A549 (cell line): ENCODE data around the gene ABLIM1. TPM values are rescaled to one million over a fixed set of nuclear protein-coding genes. Genes with fewer than 3 reads are reported as not detected.
A peak's percentile ranks its signal among the peaks of the same experiment; 100 is the strongest.

Source experiments
- ATAC-seq, 2 experiments: fragments of 200-7000 bp in 1 of 2; fragments of >200 bp in 1 of 2; cut with Nextera tagmentation in 1 of 2; cut with Tn5 transposase in 1 of 2; 3 replicates each; pipeline versions ENCODE4 v1.8.0 to v1.9.1; 2018 to 2020; ENCODE audit warnings: mild to moderate bottlenecking in 1 of 2, moderate library complexity in 1 of 2
- CTCF ChIA-PET: fragments of 300-600 bp; sonication (Branson Sonifier 250); formaldehyde crosslinking; extraction: SDS; loops from one replicate; lab custom pipeline; 2021; ENCODE audit warnings: antibody characterized with exemption, inconsistent platforms; lab: Yijun Ruan, JAX
- POLR2A ChIA-PET: fragments of 350-600 bp; formaldehyde crosslinking; extraction: SDS; loops from one replicate; lab custom pipeline; 2021; ENCODE audit warnings: antibody characterized with exemption, inconsistent platforms; lab: Yijun Ruan, JAX
- DNase-seq, 2 experiments: peaks; one replicate each; pipeline versions ENCODE4 v3.0.0 to v3.0.0-alpha.2; 2011 to 2016; ENCODE audit warnings: low read depth in 1 of 2, low spot score in 1 of 2
- FAIRE-seq: peaks from 2 replicates; lab custom pipeline; 2011; peaks lifted over from hg19 to GRCh38; lab: Jason Lieb, UNC
- H3K27ac ChIP-seq, 2 experiments: fragments of >200 bp; sonication (Bioruptor Twin); formaldehyde crosslinking; 3 replicates each; pipeline ENCODE4 v1.5.1; 2016 to 2017
- H3K4me1 ChIP-seq: fragments of >200 bp; sonication (Bioruptor Twin); formaldehyde crosslinking; 3 replicates; pipeline ENCODE4 v1.6.1; 2016
- H3K4me2 ChIP-seq: fragments of >200 bp; sonication (Bioruptor Twin); formaldehyde crosslinking; 3 replicates; pipeline ENCODE4 v1.6.1; 2016
- H3K4me3 ChIP-seq: fragments of >200 bp; sonication (Bioruptor Twin); formaldehyde crosslinking; 3 replicates; pipeline ENCODE4 v1.5.1; 2016
- H3K9me3 ChIP-seq: fragments of >200 bp; sonication (Bioruptor Twin); formaldehyde crosslinking; 3 replicates; pipeline ENCODE4 v1.6.1; 2016
- CBX2 ChIP-seq: fragments of 200-600 bp; sonication (generic); IDR thresholded peaks from 2 replicates; pipeline ENCODE4 v1.6.1; 2016; ENCODE audit warnings: low read depth, mild to moderate bottlenecking, borderline replicate concordance
- CEBPB ChIP-seq, 2 experiments: fragments of >200 bp in 1 of 2; sonication (Bioruptor Twin) in 1 of 2; formaldehyde crosslinking in 1 of 2; IDR thresholded peaks; 2 replicates each; pipeline ENCODE4 v1.6.1; 2012 to 2016
- ESRRA ChIP-seq: fragments of 150-350 bp; IDR thresholded peaks from 2 replicates; pipeline ENCODE4 v1.6.1; 2014; ENCODE audit warnings: mild to moderate bottlenecking, low read length, borderline replicate concordance
- FOSB ChIP-seq: fragments of 250-450 bp; sonication (Bioruptor Pico); IDR thresholded peaks from 2 replicates; pipeline ENCODE4 v1.5.0; 2020; ENCODE audit warnings: mild to moderate bottlenecking, moderate library complexity
- FOSL2 ChIP-seq, 2 experiments: fragments of 450-650 bp in 1 of 2; fragments of >200 bp in 1 of 2; sonication (Bioruptor Twin) in 1 of 2; formaldehyde crosslinking; IDR thresholded peaks; 2 replicates each; pipeline versions ENCODE4 v1.5.0 to v1.6.1; 2016 to 2020; ENCODE audit warnings: mild to moderate bottlenecking in 1 of 2, moderate library complexity in 1 of 2
- MAZ ChIP-seq: fragments of 150-350 bp; IDR thresholded peaks from 2 replicates; pipeline ENCODE4 v1.6.1; 2014; ENCODE audit warnings: antibody characterized with exemption, low read depth, low read length, borderline replicate concordance
- NR3C1 ChIP-seq: fragments of >200 bp; sonication (Bioruptor Twin); formaldehyde crosslinking; IDR thresholded peaks from 3 replicates; pipeline ENCODE4 v1.6.1; 2017
- PHF8 ChIP-seq: fragments of 200-600 bp; sonication (generic); IDR thresholded peaks from 2 replicates; pipeline ENCODE4 v1.6.1; 2016; ENCODE audit warnings: low read depth, mild to moderate bottlenecking, antibody characterized with exemption, moderate library complexity, borderline replicate concordance
- RCOR1 ChIP-seq: fragments of 150-350 bp; IDR thresholded peaks from 2 replicates; pipeline ENCODE4 v1.6.1; 2014; ENCODE audit warnings: antibody characterized with exemption, low read length, low read depth
- RFX5 ChIP-seq: fragments of 450-650 bp; IDR thresholded peaks from 2 replicates; pipeline ENCODE4 v1.7.1; 2014; ENCODE audit warnings: antibody characterized with exemption, mild to moderate bottlenecking, moderate library complexity
- TFCP2L1 ChIP-seq: fragments of 250-450 bp; sonication (Bioruptor Pico); IDR thresholded peaks from 2 replicates; pipeline ENCODE4 v1.5.0; 2021; ENCODE audit warnings: mild to moderate bottlenecking
- TP53 ChIP-seq: fragments of 250-450 bp; sonication (Bioruptor Pico); IDR thresholded peaks from 2 replicates; pipeline ENCODE4 v1.5.0; 2021; ENCODE audit warnings: mild to moderate bottlenecking, moderate library complexity
- WGBS: methylation state at CpG from one replicate; pipeline ENCODE4 v1.1.6; 2017; ENCODE audit errors: missing lambda C conversion rate; 5-methylcytosine and 5-hydroxymethylcytosine counted together
- polyA plus RNA-seq, 4 experiments: library from polyadenylated mRNA; depleted of rRNA in 3 of 4; stranded (reverse); fragments of >200 nt; fragmentation: RNase III in 1 of 4; extraction: RNeasy Plus Mini Kit Qiagen cat#74134 plus additional on column Dnase treatment in 1 of 4; gene quantifications; 2 replicates in 3 of 4; 3 replicates in 1 of 4; pipeline ENCODE4 v1.2.3, GENCODE V29; 2011 to 2017
- TF ChIP-seq, protein P1 (sequence below): IDR thresholded peaks from 2 replicates; pipeline ENCODE4 v1.6.1; 2012; ENCODE audit warnings: low read depth, borderline replicate concordance
- TF ChIP-seq, protein P2 (sequence below): fragments of >200 bp; sonication (Bioruptor Twin); formaldehyde crosslinking; IDR thresholded peaks from 3 replicates; pipeline ENCODE4 v1.5.1; 2016
- TF ChIP-seq, protein P3 (sequence below): fragments of >200 bp; sonication (Bioruptor Twin); formaldehyde crosslinking; IDR thresholded peaks from 3 replicates; pipeline ENCODE4 v1.6.1; 2016
- TF ChIP-seq, protein P4 (sequence below): fragments of 150-350 bp; IDR thresholded peaks from 2 replicates; pipeline ENCODE4 v1.6.1; 2014; ENCODE audit warnings: low read depth, mild to moderate bottlenecking, low read length

Gene ABLIM1
- polyA plus RNA-seq, 2 of the 4 experiments (the other 2 are of a cell fraction): 21.4 to 70.2 TPM

DNA sequence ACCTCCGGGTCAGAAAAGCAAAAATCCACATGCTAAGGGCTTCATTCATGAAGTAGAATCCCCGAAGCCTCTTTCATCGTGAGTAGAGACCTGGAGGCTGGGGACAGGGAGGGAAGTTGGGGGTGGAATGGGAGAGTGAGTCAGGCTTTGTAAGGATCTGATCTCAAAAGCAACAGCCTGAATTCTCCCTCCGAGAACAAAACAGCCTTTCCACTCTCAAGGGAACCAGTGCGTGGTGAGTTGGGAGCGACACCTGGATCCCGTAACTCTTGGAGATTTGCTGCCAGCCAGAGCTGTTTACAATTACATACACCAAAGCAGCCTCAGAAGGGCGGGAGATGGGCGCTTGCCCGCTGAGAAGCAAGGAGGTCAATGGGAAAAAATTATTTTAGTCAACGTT, 264.6 kb downstream of the ABLIM1 start:
- POLR2A ChIA-PET: no interaction called here
- H3K27ac ChIP-seq: peak overlapping the region in 1 of 2 experiments; percentile 34; a peak in 1 of 6 replicates

DNA sequence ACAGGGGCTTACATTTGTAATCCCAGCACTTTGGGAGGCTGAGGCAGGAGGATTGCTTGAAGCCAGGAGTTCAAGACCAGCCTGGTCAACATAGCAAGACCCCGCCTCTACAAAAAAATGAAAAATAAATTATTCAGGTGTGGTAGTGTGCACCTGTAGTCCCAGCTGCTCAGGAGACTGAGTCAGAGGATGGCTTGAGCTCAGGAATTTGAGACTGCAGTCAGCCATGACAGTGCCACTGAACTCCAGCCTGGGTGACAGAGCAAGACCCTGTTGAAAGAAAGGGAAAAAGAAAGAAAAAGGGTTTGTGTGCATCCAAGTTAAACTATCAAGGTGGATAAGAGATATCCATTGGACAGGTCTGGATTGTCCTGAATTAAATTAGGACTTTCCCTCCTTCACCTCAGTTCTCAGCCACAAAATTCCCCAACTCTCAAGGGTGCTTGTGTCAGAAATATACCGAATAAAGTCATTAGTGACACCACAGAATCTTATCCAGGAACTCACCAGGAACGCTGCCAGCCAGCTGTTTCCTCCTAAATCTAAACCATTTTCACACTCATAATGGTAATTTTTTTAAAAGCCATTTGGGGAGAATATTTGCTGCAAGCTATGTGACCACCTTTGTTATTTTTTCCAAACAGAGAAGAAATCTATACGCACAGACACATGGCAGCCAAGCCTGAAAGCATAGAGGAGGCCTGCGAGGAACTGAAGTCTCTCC, 265.8 kb downstream of the ABLIM1 start:
- H3K4me1 ChIP-seq: peaks cover 51% of the 10 kb centered on the region
- 93% methylated on average over 5 of the region's 5 CpGs for WGBS
- ATAC-seq: no peak
- TF ChIP-seq ESRRA (no peak), RCOR1 (no peak), RFX5 (no peak), MAZ (no peak), PHF8 (no peak)
- TF ChIP-seq, protein P1, sequence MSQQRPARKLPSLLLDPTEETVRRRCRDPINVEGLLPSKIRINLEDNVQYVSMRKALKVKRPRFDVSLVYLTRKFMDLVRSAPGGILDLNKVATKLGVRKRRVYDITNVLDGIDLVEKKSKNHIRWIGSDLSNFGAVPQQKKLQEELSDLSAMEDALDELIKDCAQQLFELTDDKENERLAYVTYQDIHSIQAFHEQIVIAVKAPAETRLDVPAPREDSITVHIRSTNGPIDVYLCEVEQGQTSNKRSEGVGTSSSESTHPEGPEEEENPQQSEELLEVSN: no peak
- TF ChIP-seq, protein P2, sequence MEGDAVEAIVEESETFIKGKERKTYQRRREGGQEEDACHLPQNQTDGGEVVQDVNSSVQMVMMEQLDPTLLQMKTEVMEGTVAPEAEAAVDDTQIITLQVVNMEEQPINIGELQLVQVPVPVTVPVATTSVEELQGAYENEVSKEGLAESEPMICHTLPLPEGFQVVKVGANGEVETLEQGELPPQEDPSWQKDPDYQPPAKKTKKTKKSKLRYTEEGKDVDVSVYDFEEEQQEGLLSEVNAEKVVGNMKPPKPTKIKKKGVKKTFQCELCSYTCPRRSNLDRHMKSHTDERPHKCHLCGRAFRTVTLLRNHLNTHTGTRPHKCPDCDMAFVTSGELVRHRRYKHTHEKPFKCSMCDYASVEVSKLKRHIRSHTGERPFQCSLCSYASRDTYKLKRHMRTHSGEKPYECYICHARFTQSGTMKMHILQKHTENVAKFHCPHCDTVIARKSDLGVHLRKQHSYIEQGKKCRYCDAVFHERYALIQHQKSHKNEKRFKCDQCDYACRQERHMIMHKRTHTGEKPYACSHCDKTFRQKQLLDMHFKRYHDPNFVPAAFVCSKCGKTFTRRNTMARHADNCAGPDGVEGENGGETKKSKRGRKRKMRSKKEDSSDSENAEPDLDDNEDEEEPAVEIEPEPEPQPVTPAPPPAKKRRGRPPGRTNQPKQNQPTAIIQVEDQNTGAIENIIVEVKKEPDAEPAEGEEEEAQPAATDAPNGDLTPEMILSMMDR: no peak
- H3K9me3 ChIP-seq: no peaks in the 10 kb centered on the region
- H3K27ac ChIP-seq: peak overlapping the region in 1 of 2 experiments; percentile 75; a peak in 1 of 6 replicates
- no peak overlapping the region for H3K4me2 ChIP-seq
- CTCF ChIA-PET: interaction anchor here (1.3 to 7.8 kb wide), 4 partner anchors 11 to 88 kb away, joined by 3 to 43 read pairs (median 10); partner anchors contain the start of gene AFAP1L2
- POLR2A ChIA-PET: no interaction called here
- no peak for DNase-seq
- no peak for FAIRE-seq
- no peak overlapping the region for H3K4me3 ChIP-seq

More for the DNA sequence above, 264.6 kb downstream of the ABLIM1 start:
- H3K4me2 ChIP-seq: no peak overlapping the region
- 84% methylated on average over 11 of the region's 11 CpGs for WGBS
- peaks cover 40% of the 10 kb centered on the region for H3K4me1 ChIP-seq
- ATAC-seq: no peak
- CTCF ChIA-PET: interaction anchor here (7.8 kb wide), 1 partner anchor 10 kb away, joined by 43 read pairs; the partner anchor contains the start of gene AFAP1L2
- no peak for DNase-seq
- no peak overlapping the region for H3K4me3 ChIP-seq
- TF ChIP-seq, protein P2: no peak
- TF ChIP-seq FOSL2 (IDR thresholded peaks at IDR 0.05) (no peak), FOSL2 (CRISPR knock-in tag; IDR thresholded peaks at IDR 0.05) (no peak), TFCP2L1 (no peak), CBX2 (no peak), MAZ (no peak), RCOR1 (no peak), FOSB (no peak), CEBPB (IDR thresholded peaks at IDR 0.05) (no peak), TP53 (CRISPR knock-in tag) (no peak), NR3C1 (no peak)
- TF ChIP-seq, protein P3, sequence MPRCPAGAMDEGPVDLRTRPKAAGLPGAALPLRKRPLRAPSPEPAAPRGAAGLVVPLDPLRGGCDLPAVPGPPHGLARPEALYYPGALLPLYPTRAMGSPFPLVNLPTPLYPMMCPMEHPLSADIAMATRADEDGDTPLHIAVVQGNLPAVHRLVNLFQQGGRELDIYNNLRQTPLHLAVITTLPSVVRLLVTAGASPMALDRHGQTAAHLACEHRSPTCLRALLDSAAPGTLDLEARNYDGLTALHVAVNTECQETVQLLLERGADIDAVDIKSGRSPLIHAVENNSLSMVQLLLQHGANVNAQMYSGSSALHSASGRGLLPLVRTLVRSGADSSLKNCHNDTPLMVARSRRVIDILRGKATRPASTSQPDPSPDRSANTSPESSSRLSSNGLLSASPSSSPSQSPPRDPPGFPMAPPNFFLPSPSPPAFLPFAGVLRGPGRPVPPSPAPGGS: no peak
- TF ChIP-seq, protein P4, sequence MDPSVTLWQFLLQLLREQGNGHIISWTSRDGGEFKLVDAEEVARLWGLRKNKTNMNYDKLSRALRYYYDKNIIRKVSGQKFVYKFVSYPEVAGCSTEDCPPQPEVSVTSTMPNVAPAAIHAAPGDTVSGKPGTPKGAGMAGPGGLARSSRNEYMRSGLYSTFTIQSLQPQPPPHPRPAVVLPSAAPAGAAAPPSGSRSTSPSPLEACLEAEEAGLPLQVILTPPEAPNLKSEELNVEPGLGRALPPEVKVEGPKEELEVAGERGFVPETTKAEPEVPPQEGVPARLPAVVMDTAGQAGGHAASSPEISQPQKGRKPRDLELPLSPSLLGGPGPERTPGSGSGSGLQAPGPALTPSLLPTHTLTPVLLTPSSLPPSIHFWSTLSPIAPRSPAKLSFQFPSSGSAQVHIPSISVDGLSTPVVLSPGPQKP: no peak
- no peak for FAIRE-seq
- no peaks in the 10 kb centered on the region for H3K9me3 ChIP-seq
